C4-2B (cell line): ENCODE results near the gene DTX1.

Experiments used
- H3K27ac ChIP-seq: fragments of 450-650 bp; 2 replicates; pipeline ENCODE4 v1.5.1; 2017
- ZFX ChIP-seq: fragments of 450-650 bp; IDR thresholded peaks from 2 replicates; pipeline ENCODE4 v1.6.1; 2017
- TF ChIP-seq, protein P1 (sequence below): fragments of 450-650 bp; conservative IDR thresholded peaks from 2 replicates; pipeline ENCODE4 v1.5.1; 2017; ENCODE audit warnings: mild to moderate bottlenecking

Gene DTX1

DNA sequence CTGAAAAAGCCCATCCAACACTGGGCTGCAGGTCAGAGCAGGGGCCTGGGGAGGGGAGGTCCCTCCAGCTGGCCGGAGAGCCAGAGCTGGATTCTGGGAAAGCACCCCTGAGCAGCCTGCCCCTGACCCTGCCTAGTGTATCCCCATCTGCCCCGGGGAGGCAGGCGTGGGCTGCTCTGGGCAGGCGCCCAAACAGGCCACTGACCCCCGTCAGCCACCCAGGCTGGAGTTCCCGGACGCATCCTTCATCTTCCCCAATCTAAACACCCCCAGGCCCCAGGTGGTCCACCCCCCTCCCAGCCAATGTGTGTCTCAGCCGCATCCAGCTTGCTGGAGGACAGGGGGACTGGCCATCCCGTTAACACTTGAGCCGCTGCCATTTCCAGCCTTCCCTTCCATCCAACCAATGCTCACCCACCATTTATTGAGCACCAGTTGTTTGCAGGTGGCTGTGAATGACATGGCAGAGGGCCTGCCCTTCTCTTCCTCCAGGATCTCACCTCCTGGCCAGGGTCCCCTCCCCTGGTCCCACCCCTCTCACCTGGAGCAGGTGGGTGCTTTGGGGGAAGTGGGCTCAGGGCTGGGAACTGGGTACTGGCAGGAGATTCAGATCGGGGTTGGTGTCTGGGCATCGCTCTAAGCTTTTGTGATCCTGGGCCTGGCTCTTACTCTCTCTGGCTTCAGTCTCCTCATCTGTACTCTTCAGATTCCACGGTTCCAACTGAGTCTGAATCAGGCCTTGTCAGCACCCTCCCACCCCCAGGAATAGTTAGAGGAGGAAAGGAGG, 743 bp upstream of the DTX1 start:
- H3K27ac ChIP-seq = no peak overlapping the region
- TF ChIP-seq, protein P1, sequence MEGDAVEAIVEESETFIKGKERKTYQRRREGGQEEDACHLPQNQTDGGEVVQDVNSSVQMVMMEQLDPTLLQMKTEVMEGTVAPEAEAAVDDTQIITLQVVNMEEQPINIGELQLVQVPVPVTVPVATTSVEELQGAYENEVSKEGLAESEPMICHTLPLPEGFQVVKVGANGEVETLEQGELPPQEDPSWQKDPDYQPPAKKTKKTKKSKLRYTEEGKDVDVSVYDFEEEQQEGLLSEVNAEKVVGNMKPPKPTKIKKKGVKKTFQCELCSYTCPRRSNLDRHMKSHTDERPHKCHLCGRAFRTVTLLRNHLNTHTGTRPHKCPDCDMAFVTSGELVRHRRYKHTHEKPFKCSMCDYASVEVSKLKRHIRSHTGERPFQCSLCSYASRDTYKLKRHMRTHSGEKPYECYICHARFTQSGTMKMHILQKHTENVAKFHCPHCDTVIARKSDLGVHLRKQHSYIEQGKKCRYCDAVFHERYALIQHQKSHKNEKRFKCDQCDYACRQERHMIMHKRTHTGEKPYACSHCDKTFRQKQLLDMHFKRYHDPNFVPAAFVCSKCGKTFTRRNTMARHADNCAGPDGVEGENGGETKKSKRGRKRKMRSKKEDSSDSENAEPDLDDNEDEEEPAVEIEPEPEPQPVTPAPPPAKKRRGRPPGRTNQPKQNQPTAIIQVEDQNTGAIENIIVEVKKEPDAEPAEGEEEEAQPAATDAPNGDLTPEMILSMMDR = no peak
- TF ChIP-seq ZFX = no peak

GRCh38 chr12:113056381-113056630, 224 bp upstream of the DTX1 start:
- TF ChIP-seq ZFX = no peak
- TF ChIP-seq, protein P1 = no peak
- no peak overlapping the region for H3K27ac ChIP-seq

DNA sequence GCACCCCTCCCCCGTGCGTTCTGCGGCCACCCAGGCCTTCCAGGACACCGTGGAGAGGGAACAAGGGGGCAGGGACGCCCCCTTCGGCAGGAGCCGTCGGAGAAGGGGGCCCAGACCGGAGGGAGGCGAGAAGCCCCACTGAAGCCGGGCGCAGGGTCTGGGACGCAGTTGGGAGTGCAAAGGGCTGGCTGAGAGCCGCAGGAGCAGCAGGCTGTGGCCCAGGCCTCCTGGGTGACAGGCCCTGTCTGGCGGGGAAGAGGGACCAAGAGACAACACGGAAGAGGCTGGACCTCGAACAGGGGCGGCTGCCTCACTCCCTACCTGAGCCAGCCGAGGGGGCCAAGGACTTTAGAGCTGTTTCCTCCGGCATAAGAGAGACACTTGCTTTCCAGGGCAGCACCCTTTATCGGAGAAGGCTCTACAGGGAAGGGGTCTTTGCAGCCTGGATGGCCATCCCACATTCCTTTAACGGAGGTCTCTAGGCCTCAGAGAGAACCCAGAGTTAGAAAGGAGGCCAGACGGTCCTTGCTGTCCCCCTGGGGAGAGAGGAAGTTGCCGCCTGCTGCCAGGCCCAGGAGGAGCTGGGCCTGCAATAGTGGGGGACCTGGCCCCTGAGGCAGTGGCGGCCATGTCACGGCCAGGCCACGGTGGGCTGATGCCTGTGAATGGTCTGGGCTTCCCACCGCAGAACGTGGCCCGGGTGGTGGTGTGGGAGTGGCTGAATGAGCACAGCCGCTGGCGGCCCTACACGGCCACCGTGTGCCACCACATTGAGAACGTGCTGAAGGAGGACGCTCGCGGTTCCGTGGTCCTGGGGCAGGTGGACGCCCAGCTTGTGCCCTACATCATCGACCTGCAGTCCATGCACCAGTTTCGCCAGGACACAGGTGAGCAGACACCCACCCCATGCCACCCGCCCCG, 1.3 kb downstream of the DTX1 start:
- TF ChIP-seq ZFX = no peak
- TF ChIP-seq, protein P1 = no peak
- no peak overlapping the region for H3K27ac ChIP-seq

DNA sequence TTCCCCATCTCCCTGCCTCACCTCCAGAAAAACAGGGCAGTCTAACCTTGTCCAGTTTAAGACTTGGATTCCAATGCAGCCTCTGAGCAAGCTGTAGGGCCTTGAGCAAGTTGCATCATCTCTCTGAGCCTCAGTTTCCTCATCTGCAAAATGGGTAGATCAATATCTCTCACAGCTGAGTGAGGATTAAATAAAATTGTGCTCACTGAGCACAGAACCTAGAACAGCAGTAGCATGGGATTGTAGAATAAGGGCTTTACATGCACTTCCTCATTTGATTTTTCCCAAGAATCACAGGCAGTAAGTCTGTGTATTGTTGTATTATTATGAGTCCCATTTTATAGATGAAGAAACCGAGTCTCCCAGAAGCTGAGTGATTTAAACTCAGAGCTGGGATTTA, 2.0 kb downstream of the DTX1 start:
- H3K27ac ChIP-seq = no peak overlapping the region
- no peak for TF ChIP-seq ZFX
- TF ChIP-seq, protein P1 = no peak

DNA sequence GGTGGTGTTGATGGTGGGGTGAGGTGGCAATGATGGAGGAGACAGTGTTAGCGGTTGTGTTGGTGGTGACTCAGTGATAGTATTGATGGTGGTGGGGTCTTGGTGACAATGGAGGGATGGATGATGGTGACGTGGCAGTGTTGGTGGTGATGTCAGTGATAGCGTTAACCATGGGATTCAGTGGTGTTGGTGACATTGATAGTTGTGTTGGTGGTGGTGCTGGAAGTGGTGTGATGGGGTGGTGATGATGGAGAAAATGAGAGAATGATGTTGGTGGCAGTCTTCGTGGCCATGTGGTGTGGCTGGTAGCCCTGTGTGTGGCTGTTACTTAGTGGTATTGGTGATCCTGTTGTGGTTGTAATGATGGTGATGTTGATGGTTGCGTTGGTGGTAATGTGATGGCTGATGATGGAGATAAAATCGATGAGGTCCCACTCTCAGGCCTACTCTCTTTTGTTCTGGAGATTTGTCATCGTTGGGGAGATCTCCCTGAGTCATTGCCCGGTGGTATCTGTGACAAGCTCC, 2.6 kb downstream of the DTX1 start:
- TF ChIP-seq, protein P1 = no peak
- TF ChIP-seq ZFX = no peak
- no peak overlapping the region for H3K27ac ChIP-seq

DNA sequence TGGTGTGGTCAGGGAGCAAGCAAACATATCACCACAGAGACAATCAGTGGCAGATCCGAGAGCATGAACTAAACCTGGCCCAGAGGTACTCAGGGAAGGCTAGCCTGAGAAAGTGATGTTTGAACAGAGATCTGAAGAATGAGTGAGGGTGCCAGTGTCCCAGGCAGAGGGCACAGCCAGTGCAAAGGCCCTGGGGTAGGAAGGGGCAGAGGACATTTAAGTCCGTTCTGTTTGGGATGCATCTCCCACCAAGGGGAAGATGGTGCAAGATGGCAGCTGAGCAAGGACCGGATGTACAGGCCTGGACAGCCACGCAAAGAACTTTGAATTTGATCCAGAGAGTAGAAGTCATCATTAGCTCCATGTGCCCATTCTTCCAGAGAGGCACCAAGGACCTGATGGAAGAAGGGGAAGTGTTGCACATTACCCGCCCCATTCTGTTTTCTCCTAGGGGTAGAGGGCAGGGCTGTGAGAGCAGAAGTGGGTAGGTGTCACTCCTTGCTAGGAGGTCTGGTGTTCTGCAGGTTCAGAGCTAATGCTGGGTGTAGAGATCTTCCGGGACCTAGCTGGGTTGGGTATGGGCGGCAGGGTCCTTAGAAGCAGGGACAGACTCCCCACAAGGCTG, 3.9 kb downstream of the DTX1 start:
- no peak overlapping the region for H3K27ac ChIP-seq
- TF ChIP-seq ZFX = no peak
- TF ChIP-seq, protein P1 = no peak
